HEK293T (cell line): Measurements from ENCODE around the gene FAM171A1.

ENCODE experiments used
- ARNT ChIP-seq: fragments of 450-650 bp; IDR thresholded peaks from 2 replicates; pipeline ENCODE4 v1.6.1; 2017; ENCODE audit warnings: mild to moderate bottlenecking
- BHLHE40 ChIP-seq: fragments of 450-650 bp; IDR thresholded peaks from 2 replicates; pipeline ENCODE4 v1.6.1; 2016; ENCODE audit warnings: mild to moderate bottlenecking, moderate library complexity, borderline replicate concordance
- ELF4 ChIP-seq: fragments of 450-650 bp; IDR thresholded peaks from 2 replicates; pipeline ENCODE4 v1.6.1; 2017; ENCODE audit warnings: antibody characterized with exemption
- FOXA1 ChIP-seq: fragments of 450-650 bp; IDR thresholded peaks from 2 replicates; pipeline ENCODE4 v1.6.1; 2016; ENCODE audit warnings: mild to moderate bottlenecking
- FOXM1 ChIP-seq: fragments of 450-650 bp; IDR thresholded peaks from 2 replicates; pipeline ENCODE4 v1.6.1; 2017; ENCODE audit warnings: mild to moderate bottlenecking, borderline replicate concordance
- L3MBTL2 ChIP-seq: fragments of 450-650 bp; conservative IDR thresholded peaks from 2 replicates; pipeline ENCODE4 v1.6.1; 2016; ENCODE audit warnings: mild to moderate bottlenecking
- LEF1 ChIP-seq: fragments of 450-650 bp; IDR thresholded peaks from 2 replicates; pipeline ENCODE4 v1.6.1; 2017; ENCODE audit warnings: mild to moderate bottlenecking, borderline replicate concordance
- NFRKB ChIP-seq: fragments of 450-650 bp; IDR thresholded peaks from 2 replicates; pipeline ENCODE4 v1.6.1; 2016; ENCODE audit warnings: mild to moderate bottlenecking, moderate library complexity
- SP1 ChIP-seq: fragments of 450-650 bp; IDR thresholded peaks from 2 replicates; pipeline ENCODE4 v1.6.1; 2017
- SUZ12 ChIP-seq: fragments of 450-650 bp; IDR thresholded peaks from 2 replicates; pipeline ENCODE4 v1.6.1; 2016; ENCODE audit warnings: mild to moderate bottlenecking
- TARDBP ChIP-seq: fragments of 450-650 bp; IDR thresholded peaks from 2 replicates; pipeline ENCODE4 v1.6.1; 2016
- ZNF384 ChIP-seq: fragments of 450-650 bp; IDR thresholded peaks from 2 replicates; pipeline ENCODE4 v1.6.1; 2016

DNA sequence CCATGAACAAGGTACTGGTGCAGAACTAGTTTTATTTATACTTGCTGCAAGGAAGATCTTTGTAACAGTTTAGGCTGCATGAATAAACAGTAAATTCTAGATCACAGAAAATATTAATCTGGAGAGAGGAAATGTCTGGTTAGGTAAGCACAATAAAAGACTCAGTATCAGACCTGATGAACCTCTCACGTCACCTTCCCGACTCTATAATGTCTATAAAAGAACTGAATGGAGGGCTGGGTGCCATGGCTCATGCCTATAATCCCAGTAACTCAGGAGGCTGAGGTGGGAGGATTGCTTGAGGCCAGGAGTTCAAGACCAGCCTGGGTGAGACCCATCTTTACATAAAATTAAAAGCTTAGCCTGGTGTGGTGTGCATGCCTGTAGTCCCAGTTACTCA, 65.9 kb downstream of the FAM171A1 start:
- no peak for TF ChIP-seq SP1
- no peak for TF ChIP-seq ARNT
- TF ChIP-seq BHLHE40 = no peak
- no peak for TF ChIP-seq FOXA1
- no peak for TF ChIP-seq NFRKB
- no peak for TF ChIP-seq FOXM1
- TF ChIP-seq ZNF384 = no peak
- no peak for TF ChIP-seq ELF4
- TF ChIP-seq LEF1 = no peak
- TF ChIP-seq TARDBP = no peak
- no peak for TF ChIP-seq SUZ12
- TF ChIP-seq L3MBTL2 = no peak
